IPS-20b (cell line): ENCODE data around the gene PKD2.
"Not testable (repeated sequence)": the region's sequence is repeated elsewhere in the genome, so short reads cannot be mapped to it uniquely, and the experiment has no call there.

Experiments used
- H3K27ac ChIP-seq: one replicate; pipeline ENCODE4 v1.5.1; 2013; ENCODE audit warnings: low read length
- H3K27me3 ChIP-seq: 2 replicates; pipeline ENCODE4 v1.6.1; 2013; ENCODE audit warnings: mild to moderate bottlenecking, low read length, inconsistent platforms; ENCODE audit not compliant: insufficient read depth
- H3K36me3 ChIP-seq: 2 replicates; pipeline ENCODE4 v1.6.1; 2013; ENCODE audit warnings: low read depth, mild to moderate bottlenecking, inconsistent platforms, low read length, moderate library complexity; ENCODE audit not compliant: insufficient read depth
- H3K4me1 ChIP-seq: 2 replicates; pipeline ENCODE4 v1.6.1; 2013; ENCODE audit warnings: mild to moderate bottlenecking, control low read depth, inconsistent platforms, low read length, moderate library complexity; ENCODE audit not compliant: insufficient read depth
- H3K4me3 ChIP-seq: 2 replicates; pipeline ENCODE4 v1.5.1; 2013; ENCODE audit warnings: mild to moderate bottlenecking, low read length, inconsistent platforms
- H3K9ac ChIP-seq: 2 replicates; pipeline ENCODE4 v1.6.1; 2013; ENCODE audit warnings: low read depth, mild to moderate bottlenecking, inconsistent platforms, low read length, moderate library complexity
- H3K9me3 ChIP-seq: 2 replicates; pipeline ENCODE4 v1.6.1; 2013; ENCODE audit warnings: mild to moderate bottlenecking, low read depth, low read length, inconsistent platforms; ENCODE audit not compliant: insufficient read depth

Gene PKD2

GRCh38 chr4:87995435-87995834, 12.0 kb upstream of the PKD2 start:
- Histone ChIP-seq H3K27me3 (no peaks in the 10 kb centered on the region), H3K36me3 (no peaks in the 10 kb centered on the region), H3K27ac (no peak overlapping the region), H3K4me1 (no peaks in the 10 kb centered on the region), H3K9me3 (no peaks in the 10 kb centered on the region), H3K4me3 (no peak overlapping the region), H3K9ac (no peak overlapping the region)

DNA sequence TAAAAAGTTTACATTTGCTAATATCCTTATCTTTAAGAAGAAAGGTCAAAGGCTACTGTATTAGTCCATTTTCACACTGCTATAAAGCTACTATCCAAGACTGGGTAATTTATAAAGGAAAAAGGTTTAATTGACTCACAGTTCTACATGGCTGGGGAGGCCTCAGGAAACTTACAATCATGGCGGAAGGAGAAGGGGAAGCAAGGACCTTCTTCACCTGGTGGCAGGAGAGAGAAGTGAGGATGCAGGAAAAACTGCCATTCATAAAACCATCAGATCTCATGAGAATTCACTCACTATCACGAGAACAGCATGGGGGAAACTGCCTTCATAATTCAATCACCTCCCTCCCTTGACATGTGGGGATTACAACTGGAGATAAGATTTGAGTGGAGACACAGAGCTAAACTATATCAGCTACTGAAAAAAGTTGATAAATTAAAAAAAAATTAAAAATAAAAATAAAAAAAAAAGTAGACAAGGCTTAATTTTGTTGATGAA, 8.2 kb upstream of the PKD2 start:
- H3K27ac ChIP-seq, H3K9ac ChIP-seq, H3K27me3 ChIP-seq, H3K4me3 ChIP-seq, H3K9me3 ChIP-seq, H3K36me3 ChIP-seq, H3K4me1 ChIP-seq: not testable (repeated sequence)

DNA sequence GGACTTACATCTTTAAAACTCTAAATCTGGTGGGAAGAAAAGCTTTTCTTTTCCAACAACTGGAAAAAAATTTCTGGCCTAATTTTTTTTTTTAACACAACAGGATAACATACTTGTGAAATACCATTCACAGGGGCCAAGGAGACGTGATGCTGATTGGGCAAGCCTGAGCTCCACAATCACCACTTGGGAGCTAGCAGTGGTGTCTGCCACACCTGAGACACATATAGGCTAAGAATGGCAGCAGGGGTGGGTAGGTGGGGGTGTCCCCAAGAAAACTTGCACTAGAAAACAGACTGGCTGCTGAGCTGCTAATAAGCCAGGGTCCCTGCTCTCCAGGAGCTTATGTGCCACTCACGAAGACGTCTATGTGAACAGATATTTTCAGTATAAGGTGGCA, 5.6 kb upstream of the PKD2 start:
- H3K4me1 ChIP-seq: no peaks in the 10 kb centered on the region; the same call in 1 of the 2 replicates
- H3K9ac ChIP-seq: no peak overlapping the region
- H3K9me3 ChIP-seq: no peaks in the 10 kb centered on the region
- H3K36me3 ChIP-seq: no peaks in the 10 kb centered on the region
- H3K27ac ChIP-seq: no peak overlapping the region
- H3K4me3 ChIP-seq: no peak overlapping the region
- peaks cover 20% of the 10 kb centered on the region for H3K27me3 ChIP-seq

DNA sequence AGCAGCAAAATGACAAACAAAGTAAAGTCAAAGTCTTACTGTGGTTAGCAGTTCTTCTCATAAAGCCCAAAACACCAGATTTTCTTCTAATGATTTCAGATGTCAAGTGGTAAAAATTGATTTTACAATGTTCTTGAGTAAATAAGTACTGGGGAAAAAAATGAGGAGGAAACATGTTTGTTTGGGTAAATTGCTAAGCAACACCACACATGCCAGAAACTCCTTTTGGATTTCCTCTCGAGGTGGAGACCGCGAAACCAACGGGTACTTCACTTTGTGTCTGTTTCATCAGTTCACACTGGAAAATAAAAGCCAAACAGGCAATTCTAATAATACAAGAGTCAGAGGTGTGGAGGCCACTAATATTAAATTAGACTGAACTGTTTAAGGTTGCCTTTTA, 4.6 kb upstream of the PKD2 start:
- H3K27ac ChIP-seq: no peak overlapping the region
- H3K9me3 ChIP-seq: no peaks in the 10 kb centered on the region
- peaks cover 24% of the 10 kb centered on the region for H3K27me3 ChIP-seq
- no peak overlapping the region for H3K9ac ChIP-seq
- H3K36me3 ChIP-seq: no peaks in the 10 kb centered on the region
- H3K4me1 ChIP-seq: no peaks in the 10 kb centered on the region; the same call in 1 of the 2 replicates
- H3K4me3 ChIP-seq: no peak overlapping the region

- Histone ChIP-seq H3K4me3 (no peak overlapping the region), H3K36me3 (no peaks in the 10 kb centered on the region), H3K27ac (no peak overlapping the region), H3K9ac (no peak overlapping the region), H3K4me1 (no peaks in the 10 kb centered on the region; the same call in 1 of the 2 replicates), H3K27me3 (peaks cover 24% of the 10 kb centered on the region), H3K9me3 (no peaks in the 10 kb centered on the region)
Observed at GRCh38 chr4:88003261-88003660, 4.2 kb upstream of the PKD2 start.

- no peaks in the 10 kb centered on the region for H3K36me3 ChIP-seq
- peaks cover 7% of the 10 kb centered on the region for H3K4me1 ChIP-seq
- H3K9ac ChIP-seq: no peak overlapping the region
- H3K27me3 ChIP-seq: peaks cover 24% of the 10 kb centered on the region
- no peak overlapping the region for H3K27ac ChIP-seq
- no peak overlapping the region for H3K4me3 ChIP-seq
- no peaks in the 10 kb centered on the region for H3K9me3 ChIP-seq
Observed at GRCh38 chr4:88005076-88005475, 2.4 kb upstream of the PKD2 start.

DNA sequence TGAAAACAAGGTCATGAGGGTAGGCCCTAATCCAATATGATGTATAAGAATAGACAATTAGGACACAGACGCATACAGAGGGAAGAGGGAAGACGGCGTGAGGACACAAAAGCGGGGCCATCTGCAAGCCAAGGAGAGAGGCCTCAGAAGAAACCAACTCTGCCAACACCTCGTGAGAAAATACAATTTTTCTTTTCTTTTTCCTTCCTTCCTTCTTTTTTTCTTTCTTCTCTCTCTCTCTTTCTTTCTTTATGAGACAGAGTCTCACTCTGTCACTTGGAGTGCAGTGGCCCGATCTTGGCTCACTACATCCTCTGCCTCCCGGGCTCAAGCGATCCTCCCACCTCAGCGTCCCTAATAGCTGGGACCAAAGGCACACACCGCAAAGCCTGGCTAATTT, 1.5 kb upstream of the PKD2 start:
- peak overlapping the region; percentile 93; the same call in 1 of the 2 replicates for H3K4me3 ChIP-seq
- peaks cover 24% of the 10 kb centered on the region for H3K27me3 ChIP-seq
- H3K36me3 ChIP-seq: no peaks in the 10 kb centered on the region
- peaks cover 15% of the 10 kb centered on the region for H3K4me1 ChIP-seq
- H3K27ac ChIP-seq: no peak overlapping the region
- no peak overlapping the region for H3K9ac ChIP-seq
- no peaks in the 10 kb centered on the region for H3K9me3 ChIP-seq

DNA sequence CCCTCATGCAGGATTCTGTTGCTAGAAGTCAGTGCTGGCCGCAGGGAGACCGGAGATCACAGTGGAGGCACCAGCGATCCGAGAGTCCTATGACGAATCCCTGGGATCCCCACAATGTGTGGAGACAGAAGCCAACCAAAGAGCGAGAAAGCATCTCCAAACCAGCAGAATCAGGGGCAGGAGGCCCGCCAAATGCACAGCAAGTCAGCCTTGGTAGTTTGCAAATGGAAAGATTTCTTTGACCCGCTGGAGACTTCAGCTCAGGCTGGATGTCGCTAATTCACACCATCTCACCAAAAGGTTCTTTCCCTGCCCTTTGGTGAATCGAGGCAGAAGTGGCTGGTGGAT, 505 bp upstream of the PKD2 start:
- no peak overlapping the region for H3K27ac ChIP-seq
- H3K36me3 ChIP-seq: no peaks in the 10 kb centered on the region
- H3K27me3 ChIP-seq: peaks cover 24% of the 10 kb centered on the region
- H3K4me1 ChIP-seq: peaks cover 17% of the 10 kb centered on the region
- H3K9me3 ChIP-seq: no peaks in the 10 kb centered on the region
- peak overlapping the region; percentile 93 for H3K4me3 ChIP-seq
- peak overlapping the region; percentile 29; the same call in 1 of the 2 replicates for H3K9ac ChIP-seq

DNA sequence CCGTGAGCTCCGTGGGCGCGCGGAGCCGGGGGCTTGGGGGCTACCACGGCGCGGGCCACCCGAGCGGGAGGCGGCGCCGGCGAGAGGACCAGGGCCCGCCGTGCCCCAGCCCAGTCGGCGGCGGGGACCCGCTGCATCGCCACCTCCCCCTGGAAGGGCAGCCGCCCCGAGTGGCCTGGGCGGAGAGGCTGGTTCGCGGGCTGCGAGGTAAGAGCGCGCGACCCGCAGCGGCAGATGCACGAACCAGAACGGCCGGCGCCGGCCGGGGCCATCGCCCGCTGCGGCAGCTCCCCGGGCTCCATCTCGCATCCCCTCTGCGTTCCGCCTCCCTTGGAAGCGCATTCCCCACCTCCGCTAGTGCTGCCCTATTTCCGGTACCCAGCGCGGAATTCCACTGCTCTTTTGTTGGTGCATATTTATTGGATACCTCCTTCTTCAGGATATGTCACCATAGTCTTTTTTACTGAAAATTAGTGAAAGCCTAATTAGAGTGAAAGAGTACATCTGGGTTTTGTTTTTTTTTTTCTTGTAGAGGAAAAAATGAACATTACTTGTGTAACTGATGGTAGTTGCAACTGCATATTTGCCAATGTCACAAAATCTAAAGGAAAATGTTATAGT, 797 bp downstream of the PKD2 start:
- Histone ChIP-seq H3K4me3 (peak overlapping the region; percentile 93), H3K27ac (no peak overlapping the region), H3K9ac (peak overlapping the region; percentile 84; the same call in 1 of the 2 replicates), H3K4me1 (peaks cover 20% of the 10 kb centered on the region), H3K9me3 (no peaks in the 10 kb centered on the region), H3K27me3 (peaks cover 24% of the 10 kb centered on the region), H3K36me3 (no peaks in the 10 kb centered on the region)

DNA sequence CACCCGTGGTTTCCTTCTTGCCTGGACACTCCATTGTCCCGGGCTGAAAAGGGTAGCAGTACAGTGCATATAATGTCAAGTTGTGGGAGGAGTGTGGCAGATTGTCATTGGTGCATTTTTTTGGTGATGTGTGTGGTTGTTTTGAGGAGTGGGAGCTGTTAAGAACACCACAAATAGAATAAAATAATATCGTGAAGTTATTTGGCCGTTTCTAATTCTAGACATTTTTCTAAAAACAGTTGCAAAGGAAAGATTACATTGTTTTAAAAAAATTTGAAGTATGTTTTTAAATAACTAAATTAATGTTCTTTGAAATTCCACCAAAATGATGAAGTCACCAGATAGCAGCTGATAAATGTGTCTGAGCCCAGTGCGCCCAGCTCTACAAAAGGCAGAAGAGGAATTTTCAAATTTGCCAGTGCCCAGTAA, 1.3 kb downstream of the PKD2 start:
- peak overlapping the region; percentile 93 for H3K4me3 ChIP-seq
- H3K36me3 ChIP-seq: no peaks in the 10 kb centered on the region
- H3K27me3 ChIP-seq: peaks cover 24% of the 10 kb centered on the region
- H3K9ac ChIP-seq: peak overlapping the region; percentile 84; the same call in 1 of the 2 replicates
- no peaks in the 10 kb centered on the region for H3K9me3 ChIP-seq
- H3K4me1 ChIP-seq: peaks cover 20% of the 10 kb centered on the region
- H3K27ac ChIP-seq: no peak overlapping the region

DNA sequence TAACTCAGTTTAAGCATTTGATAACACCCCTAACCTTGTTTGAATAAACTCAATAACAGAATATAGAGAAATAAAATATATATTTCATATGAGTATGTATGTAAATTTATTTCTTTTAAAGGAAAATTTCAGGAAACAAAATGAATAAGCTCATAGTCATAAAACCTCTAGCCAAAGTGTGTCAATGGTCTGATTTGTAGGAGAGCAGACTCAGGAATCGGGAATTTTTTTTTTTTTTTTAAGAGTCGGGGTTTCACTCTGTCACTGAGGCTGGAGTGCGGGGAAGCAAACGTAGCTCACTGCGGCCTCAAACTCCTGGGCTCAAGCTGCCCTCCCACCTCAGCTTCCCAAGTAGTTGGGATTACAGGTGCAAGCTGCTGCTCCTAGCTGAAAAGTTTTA, 2.4 kb downstream of the PKD2 start:
- Histone ChIP-seq H3K4me3 (peak overlapping the region; percentile 93), H3K9me3 (no peaks in the 10 kb centered on the region), H3K36me3 (no peaks in the 10 kb centered on the region), H3K27ac (no peak overlapping the region), H3K4me1 (peaks cover 20% of the 10 kb centered on the region), H3K27me3 (peaks cover 24% of the 10 kb centered on the region), H3K9ac (peak overlapping the region; percentile 84; the same call in 1 of the 2 replicates)

DNA sequence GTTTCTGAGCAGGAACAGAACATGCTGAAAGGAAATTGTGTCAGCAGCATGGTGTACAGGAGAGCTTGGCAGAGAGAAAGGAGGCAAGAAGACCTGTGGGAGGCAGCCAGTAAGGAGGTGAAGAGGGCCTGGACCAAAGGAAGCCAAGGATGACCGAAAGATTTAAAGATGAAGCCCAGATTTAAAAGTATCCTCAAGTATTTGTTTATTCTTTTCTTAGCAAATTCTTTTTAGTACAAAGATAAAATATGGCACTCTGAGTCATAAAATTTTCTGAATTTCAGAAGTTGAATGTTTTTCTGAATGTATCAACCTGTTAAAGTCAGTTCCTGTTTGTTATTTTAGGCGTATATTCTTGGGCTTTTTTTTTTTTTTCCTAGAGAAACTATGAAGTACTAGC, 3.5 kb downstream of the PKD2 start:
- peaks cover 20% of the 10 kb centered on the region for H3K4me1 ChIP-seq
- H3K27me3 ChIP-seq: peaks cover 13% of the 10 kb centered on the region
- no peaks in the 10 kb centered on the region for H3K9me3 ChIP-seq
- 0 out of 2 replicates have a peak overlapping the region, but pooled peaks have one; percentile 36 for H3K9ac ChIP-seq
- no peak overlapping the region for H3K27ac ChIP-seq
- H3K36me3 ChIP-seq: no peaks in the 10 kb centered on the region
- peak overlapping the region; percentile 93; the same call in 1 of the 2 replicates for H3K4me3 ChIP-seq
